ENCODE measurements around the gene DOCK3.
"Not testable (repeated sequence)": the region's sequence is repeated elsewhere in the genome, so short reads cannot be mapped to it uniquely, and the experiment has no call there.

DOCK3 gene

DNA sequence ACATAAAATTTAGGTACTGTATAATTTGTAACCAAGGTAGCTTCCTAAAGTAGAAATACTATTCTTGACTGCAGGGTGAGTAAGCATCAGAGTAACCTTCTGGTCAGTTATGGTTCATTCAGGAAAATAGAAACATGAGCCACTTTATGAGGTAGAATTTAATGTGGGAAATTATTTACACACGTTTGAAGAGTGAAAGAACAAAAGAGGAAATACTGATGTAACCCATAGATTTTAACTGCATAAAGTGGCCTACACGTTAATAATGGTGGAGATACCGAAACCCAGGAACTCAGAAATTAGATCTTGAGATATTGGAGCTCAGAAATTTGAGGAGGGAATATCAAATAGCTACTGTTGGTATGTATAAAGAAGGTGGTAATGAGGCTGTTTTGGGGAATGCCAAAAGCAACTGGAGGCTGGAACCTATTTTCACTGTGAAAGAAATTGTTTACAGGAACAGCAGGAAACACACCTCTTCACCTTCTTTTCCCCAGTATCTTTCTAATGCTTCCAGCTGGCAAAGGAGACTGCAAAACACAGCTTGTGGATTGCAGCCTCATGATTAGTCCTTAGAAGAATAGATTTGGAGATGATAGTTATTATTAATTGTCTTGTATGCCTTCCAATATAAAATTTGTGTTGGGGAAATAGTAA lies 216.1 kb downstream of the DOCK3 start:
- no peak for DNase-seq

DNA sequence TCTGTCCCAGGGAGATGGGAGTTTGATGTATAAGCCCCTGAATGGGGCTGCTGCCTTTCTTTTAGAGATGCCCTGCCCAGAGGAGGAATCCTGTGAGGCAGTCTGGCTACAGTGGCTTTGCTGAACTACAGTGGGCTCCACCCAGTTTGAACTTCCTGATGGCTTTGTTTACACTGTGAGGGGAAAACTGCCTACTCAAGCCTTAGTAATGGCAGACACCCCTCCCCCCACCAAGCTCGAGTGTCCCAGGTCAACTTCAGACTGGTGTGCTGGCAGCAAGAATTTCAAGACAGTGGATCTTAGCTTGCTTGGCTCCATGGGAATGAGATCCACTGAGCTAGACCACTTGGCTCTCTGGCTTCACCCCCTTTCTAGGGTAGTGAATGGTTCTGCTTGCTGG lies 226.4 kb downstream of the DOCK3 start:
- not testable (repeated sequence) for DNase-seq

DNA sequence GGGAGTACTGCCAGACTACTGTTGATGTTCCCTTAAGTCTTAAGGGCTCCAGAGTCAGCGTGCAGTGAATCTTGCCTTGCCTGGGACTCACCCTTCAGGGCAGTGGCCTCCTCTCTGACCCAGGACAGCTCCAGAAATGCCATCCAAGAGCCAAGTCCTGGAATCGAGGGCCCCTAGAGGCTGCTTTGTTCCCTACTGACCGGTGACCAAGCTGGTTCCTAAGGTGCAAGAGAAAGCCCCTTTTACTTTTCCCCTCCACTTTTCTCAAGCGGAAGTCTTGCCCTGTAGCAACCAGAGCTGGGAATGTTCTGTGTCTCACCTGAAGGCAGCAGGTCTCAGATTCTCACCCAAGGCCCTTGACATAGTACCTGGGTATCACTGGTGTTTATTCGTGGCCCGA lies 238.0 kb downstream of the DOCK3 start:
- no peak for DNase-seq

DNA sequence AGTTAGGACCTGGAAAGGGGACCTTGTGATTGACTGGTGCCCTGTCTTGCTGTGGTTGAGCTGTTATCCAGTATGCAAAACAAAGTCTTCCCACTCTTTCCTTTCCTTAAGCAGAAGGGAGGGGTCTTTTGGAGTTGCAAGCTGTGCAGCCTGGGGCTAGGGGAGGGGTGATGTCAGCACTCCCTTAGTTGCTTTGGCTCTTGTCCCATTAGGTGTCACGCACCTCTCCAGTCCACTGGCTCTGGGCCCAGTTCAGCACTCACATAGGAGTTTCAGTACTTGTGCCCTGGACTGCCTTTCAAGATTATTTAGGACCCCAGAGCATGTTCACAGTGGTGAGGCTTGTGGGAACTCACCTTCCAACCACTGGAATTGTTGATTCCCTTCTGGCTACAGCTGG lies 238.5 kb downstream of the DOCK3 start:
- no peak for DNase-seq

DNA sequence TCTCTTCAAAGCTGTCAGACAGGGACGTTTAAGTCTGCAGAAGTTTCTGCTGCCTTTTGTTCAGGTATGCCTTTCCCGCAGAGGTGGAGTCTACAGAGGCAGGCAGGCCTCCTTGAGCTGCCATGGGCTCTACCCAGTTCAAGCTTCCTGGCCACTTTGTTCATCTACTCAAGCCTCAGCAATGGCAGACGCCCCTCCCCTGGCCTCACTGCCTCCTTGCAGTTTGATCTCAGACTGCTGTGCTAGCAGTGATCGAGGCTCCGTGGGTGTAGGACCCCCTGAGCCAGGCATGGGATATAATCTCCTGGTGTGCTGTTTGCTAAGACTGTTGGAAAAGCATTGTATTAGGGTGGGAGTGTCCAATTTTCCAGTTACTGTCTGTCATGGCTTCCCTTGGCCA lies 247.3 kb downstream of the DOCK3 start:
- not testable (repeated sequence) for DNase-seq

DNA sequence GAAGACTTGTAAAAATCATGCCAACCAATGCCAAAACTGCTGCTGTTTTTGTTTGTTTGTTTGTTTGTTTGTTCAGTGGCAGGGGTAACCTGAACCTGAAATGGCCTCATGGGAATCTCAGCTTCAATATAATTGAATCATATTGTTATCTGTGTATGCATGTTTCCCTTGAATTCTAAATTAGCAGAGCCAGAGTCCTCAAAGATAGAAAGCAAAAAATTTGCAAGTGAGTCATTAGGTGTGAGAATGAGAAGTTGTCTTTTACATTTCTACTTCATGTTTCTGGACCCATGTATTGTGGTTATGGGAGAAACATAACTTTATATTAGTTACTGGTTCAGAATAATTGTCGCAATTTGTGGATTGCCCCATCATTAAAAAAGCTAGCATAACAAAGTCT lies 249.2 kb downstream of the DOCK3 start:
- DNase-seq, result no peak

DNA sequence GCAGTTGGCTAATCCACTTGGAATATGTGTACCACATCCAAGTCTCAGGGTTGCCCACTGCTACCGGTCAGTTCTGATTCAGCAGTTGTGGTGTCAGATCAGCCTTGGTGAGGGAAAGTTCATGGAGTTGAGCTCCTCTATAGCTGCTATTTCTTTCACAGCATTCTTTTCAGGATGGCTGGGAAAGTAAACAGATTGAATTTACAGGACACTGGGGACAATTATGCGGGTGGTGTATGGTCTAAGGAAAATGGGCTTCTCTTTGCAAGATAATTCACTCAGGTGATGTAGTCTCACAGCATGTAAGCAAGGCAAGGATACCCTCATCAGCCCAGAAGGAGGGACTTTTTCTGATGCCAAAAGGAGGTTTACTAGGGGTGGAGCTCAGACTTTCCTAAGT lies 249.9 kb downstream of the DOCK3 start:
- DNase-seq, result no peak

DNA sequence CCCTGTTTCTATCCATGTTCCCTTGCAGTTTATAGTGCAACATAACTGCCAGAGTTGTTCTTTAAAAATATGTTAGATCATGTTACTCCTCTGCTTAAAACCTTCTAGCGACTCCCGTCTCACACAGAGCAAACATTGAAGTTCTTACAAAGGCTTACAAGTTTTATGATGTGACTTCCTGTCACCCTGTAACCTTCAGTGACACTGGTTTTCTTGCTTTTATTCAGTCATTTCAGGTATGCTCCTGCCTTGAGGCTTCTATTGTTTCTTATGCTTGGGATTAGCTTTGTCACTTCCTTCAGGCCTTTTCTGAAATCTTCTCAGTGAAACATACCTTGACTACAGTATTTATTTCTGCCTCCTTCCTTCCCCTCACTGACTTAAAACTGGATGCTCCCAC lies 252.1 kb downstream of the DOCK3 start:
- DNase-seq, result no peak

DNA sequence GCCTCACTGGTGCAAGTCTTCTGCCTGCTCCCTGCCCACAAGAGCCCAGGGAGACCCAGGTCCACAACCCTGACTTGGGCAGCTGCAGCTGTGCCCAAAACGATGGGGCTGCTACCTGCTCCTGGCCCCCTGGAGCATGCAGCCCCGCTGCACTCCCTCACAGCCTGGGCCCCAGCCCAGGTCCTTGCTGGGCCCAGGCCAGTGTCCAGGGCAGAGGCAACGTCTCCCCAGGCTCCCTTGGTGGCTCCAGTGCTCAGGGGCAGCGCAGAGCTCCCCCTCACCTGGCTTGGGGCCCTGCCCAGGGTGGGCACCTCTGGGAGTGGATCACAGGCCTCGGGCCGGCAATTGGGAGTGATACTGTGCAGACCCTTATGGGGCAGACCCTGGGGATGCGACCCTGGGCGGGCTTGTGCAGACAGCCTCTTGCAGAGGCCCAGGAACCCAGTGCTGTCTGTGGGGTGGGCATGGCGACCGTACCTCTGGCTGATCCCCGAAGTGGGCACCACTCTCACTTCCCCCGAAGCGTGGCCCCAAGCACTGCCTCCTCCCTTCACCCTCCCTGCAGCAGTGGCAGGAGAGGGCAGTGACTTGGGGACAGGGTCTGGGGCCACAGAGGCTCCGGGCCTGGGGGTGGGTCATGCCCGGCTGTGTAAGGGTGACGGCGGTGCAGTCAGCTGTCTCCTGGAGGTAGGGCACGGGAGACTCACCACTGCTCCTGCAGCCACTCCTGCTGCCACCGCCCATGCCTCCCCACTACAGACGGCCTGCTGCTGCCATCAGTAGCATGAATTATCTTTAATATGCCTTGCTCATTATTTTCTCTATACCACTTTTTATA lies 255.9 kb downstream of the DOCK3 start:
- DNase-seq, result no peak

DNA sequence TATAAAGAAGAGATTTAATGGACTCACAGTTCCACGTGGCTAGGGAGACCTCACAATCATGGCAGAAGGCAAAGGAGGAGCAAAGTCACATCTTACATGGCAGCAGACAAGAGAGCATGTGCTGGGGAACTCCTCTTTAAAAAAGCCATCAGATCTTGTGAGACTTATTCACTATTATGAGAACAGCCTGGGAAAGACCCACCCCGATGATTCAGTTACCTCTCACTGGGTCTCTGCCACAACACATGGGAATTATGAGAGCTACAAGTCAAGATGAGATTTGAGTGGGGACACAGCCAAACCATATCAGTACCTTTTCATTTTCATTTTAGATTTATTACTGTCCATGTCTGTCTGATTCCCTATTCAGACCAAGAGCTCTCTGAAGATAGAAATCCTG lies 258.2 kb downstream of the DOCK3 start:
- not testable (repeated sequence) for DNase-seq

DNA sequence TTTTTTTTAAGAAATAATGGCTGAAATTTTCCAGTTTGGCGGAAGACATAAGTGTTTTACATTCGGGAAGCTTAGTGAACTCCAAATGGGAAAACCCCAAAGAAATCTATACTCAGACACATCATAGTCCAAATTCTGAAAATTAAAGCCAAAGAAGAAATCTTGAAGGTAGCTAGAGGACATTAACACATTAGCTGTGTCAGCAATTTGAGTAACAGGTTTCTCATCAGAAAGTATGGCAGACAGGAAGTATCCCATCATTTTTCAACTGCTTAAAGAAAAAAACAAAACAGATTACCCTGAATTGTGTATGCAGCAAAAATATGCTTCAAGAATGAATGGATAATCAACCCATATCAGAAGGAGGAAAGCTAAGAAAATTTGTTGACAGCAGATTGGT lies 261.7 kb downstream of the DOCK3 start:
- DNase-seq, result no peak

DNA sequence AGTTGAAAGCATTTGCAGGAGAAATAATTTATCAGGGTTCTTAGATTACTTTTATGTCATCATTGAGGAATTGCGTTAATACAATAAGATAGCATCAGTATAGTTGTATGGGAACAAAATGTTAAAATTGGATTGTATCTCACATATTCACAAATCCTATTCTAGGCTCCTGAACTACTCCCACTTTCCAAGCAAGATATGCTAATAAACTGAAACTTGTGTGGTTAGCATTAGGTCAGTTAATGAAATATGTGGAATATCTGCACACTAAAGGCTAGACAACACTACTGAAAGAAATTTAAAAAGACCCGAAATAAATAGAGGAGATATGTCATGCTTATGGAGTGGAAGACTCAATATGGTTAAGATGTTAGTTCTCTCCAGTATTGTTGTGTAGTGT lies 272.7 kb downstream of the DOCK3 start:
- DNase-seq, result no peak

DNA sequence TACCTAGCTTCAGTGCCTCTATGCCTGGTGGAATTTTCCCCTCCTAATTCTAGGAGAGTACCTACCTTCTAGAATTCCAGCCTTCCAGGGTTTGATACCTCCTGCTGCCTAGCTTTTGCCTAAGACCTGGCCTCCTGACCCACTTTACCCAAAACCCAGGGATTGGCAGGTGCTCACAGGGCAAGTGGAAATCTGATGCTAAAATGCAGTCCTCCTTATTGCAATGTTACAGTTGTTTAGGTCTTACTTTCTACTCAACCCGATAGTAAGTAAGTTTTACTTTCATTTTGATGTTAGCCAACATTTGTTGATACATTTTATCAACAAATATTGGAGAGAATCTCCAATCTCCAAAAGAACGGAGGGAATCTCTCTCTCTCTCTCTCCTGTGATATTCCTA lies 275.9 kb downstream of the DOCK3 start:
- DNase-seq, result no peak

DNA sequence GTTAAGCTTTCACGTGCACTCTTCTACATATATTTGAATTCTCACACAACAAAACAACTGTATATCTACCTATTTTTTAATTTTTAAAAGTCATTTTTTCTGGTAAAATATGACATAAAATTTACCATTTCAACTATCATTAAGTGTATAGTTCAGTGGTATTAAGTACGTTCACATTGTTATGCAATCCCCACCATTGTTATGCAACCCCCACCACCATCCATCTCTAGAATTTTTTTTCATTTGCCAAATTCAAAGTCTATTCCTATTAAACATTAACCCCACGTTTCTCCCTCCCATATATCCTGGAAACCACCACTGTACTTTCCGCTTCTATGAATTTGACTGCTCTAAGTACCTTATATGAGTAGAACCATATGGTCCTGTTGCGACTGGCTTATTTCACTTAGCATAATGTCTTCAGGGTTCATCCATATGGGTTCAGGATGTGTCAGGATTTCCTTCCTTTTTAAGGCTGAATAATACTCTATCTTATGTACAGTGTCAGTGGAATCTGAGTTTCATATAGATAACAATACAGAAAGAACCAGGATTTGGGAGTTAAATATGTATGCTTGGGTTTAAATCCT lies 279.2 kb downstream of the DOCK3 start:
- DNase-seq, result no peak

DNA sequence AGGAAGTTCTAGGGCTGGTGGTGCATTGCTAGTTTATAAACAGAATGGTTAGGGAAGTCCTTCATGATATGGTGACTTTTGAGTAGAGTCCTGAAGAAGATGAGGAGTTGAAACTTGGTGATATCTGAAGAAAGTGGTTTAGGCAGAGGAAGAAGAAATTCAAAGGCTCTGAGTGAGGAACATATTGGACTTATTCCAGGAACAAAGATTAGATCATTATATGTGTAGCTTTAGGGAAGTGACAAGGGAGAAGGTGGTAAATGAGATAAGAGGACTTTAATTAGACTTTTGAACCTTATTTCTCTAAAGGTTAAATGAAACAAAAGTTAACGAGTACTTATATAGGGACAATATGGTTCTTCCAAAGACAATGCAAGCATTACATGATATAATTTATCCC lies 286.7 kb downstream of the DOCK3 start:
- DNase-seq, result no peak

DNA sequence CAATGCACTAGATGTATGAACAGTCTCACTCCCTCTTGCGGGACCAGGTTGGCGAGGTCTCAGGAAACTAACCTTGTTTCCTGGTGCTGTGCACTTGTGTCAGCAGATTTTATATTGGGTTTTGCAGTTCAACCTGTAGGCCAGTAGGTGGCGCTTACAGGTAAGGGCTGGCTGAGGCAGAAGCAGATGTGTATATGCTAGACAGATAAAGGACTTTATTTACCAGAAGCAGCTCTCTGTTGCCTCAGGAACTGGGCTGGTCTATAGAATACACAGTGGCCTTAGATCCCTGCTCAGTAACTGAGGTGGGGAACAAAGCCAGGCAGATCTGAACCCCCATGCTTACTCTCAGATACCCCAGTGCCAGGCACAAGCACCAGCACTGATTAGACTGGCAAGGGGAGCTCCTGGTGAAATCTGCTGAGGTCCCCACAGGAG lies 296.8 kb downstream of the DOCK3 start:
- DNase-seq, result peak; percentile 21

DNA sequence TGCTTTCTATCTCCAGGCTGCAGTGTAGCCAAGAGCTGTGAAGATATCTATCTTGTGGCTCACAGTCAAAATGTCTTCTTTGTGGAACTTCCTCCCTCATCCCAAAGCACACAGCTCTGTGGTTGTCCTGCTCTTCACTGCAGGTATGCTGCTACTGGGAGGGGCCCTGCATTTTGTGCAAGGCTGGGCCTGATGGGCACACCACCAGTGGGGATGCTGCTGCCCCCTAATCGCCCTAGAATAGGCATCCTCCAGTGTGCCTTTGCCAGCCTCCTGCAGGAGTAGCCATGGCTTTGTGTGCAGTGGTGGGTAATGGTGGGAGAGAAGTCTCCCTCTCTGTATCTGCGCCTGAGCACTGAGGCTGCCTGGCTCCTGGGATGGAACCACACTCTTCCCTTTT lies 297.3 kb downstream of the DOCK3 start:
- DNase-seq, result no peak

DNA sequence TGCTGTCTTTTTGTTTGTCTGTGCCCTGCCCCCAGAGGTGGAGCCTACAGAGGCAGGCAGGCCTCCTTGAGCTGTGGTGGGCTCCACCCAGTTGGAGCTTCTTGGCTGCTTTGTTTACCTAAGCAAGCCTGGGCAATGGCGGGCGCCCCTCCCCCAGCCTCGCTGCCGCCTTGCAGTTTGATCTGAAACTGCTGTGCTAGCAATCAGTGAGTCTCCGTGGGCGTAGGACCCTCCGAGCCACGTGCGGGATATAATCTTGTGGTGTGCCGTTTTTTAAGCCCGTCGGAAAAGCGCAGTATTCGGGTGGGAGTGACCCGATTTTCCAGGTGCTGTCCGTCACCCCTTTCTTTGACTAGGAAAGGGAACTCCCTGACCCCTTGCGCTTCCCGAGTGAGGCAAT lies 303.9 kb downstream of the DOCK3 start:
- not testable (repeated sequence) for DNase-seq

DNA sequence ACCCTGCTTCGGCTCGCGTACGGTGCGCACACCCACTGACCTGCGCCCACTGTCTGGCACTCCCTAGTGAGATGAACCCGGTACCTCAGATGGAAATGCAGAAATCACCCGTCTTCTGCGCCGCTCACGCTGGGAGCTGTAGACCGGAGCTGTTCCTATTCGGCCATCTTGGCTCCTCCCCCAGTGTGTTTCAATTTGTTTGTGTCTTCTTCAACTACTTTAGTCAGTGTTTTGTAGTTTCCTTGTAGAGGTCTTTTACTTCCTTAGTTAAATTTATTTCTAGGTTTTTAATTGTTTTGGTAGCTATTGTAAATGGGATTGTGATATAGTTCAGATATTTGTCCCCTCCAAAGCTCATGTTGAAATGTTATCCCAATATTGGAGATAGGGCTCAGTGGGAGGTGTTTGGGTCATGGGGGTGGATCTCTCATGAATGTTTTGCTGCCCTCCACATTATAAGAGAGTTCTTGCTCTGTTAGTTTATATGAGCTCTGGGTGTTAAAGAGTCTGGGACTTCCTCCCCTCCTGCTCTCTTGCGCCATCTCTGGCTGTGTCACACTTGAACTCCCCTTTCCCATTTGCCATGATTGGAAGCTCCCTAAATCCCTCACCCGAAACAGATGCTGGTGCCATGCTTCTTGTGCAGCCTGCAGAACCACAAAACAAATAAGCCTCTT lies 304.4 kb downstream of the DOCK3 start:
- no peak for DNase-seq

DNA sequence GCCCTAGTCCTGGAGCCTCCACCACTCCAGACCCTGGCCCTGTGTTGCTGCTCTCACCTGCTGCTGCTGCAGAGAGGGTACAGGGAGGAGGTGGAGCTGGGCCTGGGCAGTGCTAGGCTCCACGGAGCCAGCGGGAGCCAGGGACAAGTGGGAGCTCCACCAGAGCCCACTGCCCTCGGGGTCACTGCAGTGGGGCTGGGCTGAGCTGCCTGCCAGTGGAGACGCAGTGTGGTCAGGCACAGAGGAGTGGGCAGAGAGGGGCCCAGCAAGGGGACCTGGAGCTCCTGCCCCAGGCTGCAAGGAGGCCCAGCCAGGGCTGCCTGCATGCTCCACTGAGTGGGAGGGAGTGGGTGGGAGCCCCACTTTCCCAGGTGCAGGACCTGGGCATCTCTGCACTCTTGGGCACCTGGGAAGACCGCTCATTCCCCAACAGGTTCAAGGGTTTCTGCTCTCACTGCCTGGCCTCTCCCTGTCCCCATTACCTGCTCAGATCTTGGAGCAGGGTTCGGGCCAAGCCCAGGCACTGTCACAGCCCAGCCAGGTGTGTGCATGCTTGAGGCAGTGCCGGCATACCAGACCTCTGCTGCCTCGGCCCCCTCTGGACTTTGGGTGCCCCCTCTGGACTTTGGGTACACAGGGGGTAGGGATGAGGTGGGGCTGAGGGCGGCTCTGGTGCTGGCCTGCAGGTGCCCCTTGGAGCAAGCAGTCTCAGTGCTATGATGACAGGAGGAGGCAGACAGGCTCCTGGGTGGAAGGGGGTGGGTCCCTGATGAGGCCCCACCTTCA lies 308.0 kb downstream of the DOCK3 start:
- no peak for DNase-seq

DNA sequence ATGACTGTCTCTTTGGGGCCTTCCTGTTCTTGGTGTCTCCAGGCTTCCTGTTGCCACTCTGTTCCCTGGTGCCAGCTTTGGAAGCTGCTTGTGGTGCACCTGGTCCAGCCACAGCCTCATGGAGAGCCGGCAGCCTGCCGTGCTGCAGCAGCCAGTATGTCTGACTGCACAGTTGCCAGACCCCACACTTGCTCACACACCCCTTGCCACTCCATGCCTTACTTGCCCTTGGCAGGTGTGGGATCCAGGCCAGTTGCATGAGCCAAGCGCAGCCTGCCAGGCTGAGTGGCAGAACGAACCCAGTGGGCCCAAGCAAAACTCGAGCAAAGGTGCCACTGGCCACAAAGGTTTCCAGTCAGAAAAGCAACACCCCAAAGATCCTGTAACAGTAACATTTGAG lies 309.2 kb downstream of the DOCK3 start:
- no peak for DNase-seq

DNA sequence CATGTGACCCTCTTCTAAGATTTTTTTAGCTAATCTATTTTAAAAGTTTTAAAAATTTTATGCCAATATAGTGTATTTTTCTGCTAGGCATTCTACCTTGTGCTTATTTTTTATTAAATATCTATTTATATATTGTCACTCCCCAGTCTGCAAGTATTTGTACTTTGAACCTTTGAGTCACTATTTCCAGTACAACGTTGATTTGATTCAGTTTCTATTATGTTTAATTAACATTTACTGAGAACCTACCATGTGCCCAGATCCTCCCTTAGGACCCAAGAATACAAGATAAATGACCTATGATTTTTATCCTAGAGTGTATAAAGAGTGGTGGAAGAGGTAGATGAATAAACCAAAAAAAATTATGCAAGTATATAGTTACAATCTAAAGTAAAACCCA lies 311.2 kb downstream of the DOCK3 start:
- DNase-seq, result no peak

DNA sequence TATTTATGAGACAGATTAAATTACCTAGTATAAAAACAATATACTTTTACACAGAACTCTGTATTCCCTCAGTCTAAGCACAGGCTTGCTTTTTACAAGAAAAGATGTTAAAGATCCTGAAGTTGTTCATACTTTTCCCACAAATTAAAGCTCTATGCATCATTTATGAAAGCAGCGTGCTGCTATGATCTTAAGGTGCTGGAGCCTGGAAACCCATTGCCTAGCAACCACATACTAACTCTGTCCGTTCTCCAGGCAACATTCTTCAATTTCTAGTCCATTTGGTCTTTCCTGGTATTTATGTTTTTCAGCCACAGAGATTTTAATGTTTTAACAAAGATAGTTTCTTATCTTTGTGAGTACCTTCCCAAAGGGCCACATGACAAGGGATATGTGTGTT lies 312.0 kb downstream of the DOCK3 start:
- DNase-seq, result no peak
